Esophagus muscularis mucosa (tissue), 4 donors: ENCODE measurements around the gene MAPK9. TPM values are rescaled to one million over a fixed set of nuclear protein-coding genes. Genes with fewer than 3 reads are reported as not detected.

Experiments
- DNase-seq: peaks from one replicate; pipeline ENCODE4 v3.0.0-alpha.2; 2017; ENCODE audit errors: extremely low spot score
- H3K27ac ChIP-seq, 4 donors: fragments of 200-600 bp; sonication (generic); replicated peaks in 1 of 4; 1 replicate in 3 of 4; 2 replicates in 1 of 4; pipeline ENCODE4 v1.5.1; 2016 to 2019; ENCODE audit warnings: mild to moderate bottlenecking in 1 of 4
- H3K27me3 ChIP-seq, 4 donors: fragments of 200-600 bp; sonication (generic); one replicate each; pipeline versions ENCODE4 v1.5.1 to v1.6.0; 2016 to 2019
- H3K36me3 ChIP-seq, 4 donors: fragments of 200-600 bp; sonication (generic); one replicate each; pipeline ENCODE4 v1.5.1; 2016 to 2019
- H3K4me1 ChIP-seq, 4 donors: fragments of 200-600 bp; sonication (generic); one replicate each; pipeline ENCODE4 v1.5.1; 2016 to 2019
- H3K4me3 ChIP-seq, 4 donors: fragments of 200-600 bp; sonication (generic); 1 replicate in 2 of 4; 2 replicates in 2 of 4; pipeline ENCODE4 v1.5.1; 2016 to 2019; ENCODE audit warnings: mild to moderate bottlenecking in 4 of 4, moderate library complexity in 1 of 4
- H3K9me3 ChIP-seq, 4 donors: fragments of 200-600 bp; sonication (generic); 1 replicate in 3 of 4; 2 replicates in 1 of 4; pipeline ENCODE4 v1.5.1; 2016 to 2019
- EP300 ChIP-seq: sonication (generic); formaldehyde crosslinking; IDR thresholded peaks from one replicate; pipeline ENCODE4 v1.6.1; 2017; ENCODE audit warnings: antibody characterized with exemption
- POLR2A ChIP-seq: fragments of 450-650 bp; IDR thresholded peaks from one replicate; pipeline ENCODE4 v1.6.1; 2017; ENCODE audit warnings: antibody characterized with exemption, moderate library complexity, mild to moderate bottlenecking, low read depth
- POLR2AphosphoS5 ChIP-seq, 2 donors: sonication (generic); formaldehyde crosslinking; IDR thresholded peaks; one replicate each; pipeline ENCODE4 v1.6.1; 2017; ENCODE audit warnings: antibody characterized with exemption in 2 of 2
- WGBS: methylation state at CpG from one replicate; pipeline ENCODE4 v1.1.5; 2018; 5-methylcytosine and 5-hydroxymethylcytosine counted together
- intact Hi-C: fragments of 100-400 bp; cut with DNase I; formaldehyde crosslinking; loops from one replicate; pipeline ENCODE4 v1.15.1; 2023
- total RNA-seq, 4 donors: library from RNA; depleted of rRNA; stranded (reverse); fragments of >200 nt; gene quantifications; one replicate each; pipeline versions ENCODE4 v1.1.0 to v1.2.1, GENCODE V29; 2016
- TF ChIP-seq, protein P1 (sequence below), 3 experiments: fragments of 200-600 bp in 2 of 3; fragments of 450-650 bp in 1 of 3; sonication (generic) in 2 of 3; IDR thresholded peaks; one replicate each; pipeline ENCODE4 v1.5.1; 2017 to 2019; ENCODE audit warnings: antibody characterized with exemption in 3 of 3, mild to moderate bottlenecking in 2 of 3, moderate library complexity in 1 of 3

The MAPK9 gene
- total RNA-seq, 4 donors from 2014 or later: 36.4 to 42.3 (median 37.8) TPM

DNA sequence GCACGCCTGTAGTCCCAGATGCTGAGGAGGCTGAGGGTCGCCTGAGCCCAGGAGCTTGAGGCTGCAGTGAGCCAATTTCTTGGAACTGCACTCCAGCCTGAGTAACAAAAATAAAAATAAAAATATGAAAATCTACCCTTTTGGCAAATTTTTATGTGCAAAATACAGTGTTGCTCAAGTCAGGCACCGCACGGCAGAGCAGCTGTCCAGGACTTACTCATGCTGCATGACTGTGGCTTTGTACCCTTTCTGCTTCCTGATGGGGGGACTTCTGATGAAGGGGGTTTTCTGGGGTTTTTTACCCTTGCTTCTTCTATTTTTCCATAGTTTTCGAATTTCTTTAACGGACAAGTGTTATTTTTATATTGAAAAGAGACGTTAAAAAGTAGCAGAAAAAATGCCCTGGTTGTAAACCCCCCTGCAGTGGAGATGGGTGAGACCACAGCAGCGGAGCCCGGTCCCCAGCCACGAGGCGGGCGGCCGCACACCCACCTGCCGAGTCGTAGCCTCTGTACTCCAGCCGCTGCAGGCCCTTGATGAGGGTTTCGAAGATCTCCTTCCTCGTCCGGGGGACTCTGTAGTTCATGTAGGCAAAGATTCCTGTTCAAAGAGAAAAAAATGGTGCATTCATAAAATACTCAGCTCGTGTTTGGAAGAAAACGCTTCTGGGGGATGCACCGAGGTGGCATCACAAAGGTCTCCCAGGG, 46.3 kb upstream of the MAPK9 start:
- no peak for DNase-seq
- peaks cover under 1 to 16% (median 6%) of the 10 kb centered on the region in 4 donors for H3K4me1 ChIP-seq
- TF ChIP-seq, protein P1, sequence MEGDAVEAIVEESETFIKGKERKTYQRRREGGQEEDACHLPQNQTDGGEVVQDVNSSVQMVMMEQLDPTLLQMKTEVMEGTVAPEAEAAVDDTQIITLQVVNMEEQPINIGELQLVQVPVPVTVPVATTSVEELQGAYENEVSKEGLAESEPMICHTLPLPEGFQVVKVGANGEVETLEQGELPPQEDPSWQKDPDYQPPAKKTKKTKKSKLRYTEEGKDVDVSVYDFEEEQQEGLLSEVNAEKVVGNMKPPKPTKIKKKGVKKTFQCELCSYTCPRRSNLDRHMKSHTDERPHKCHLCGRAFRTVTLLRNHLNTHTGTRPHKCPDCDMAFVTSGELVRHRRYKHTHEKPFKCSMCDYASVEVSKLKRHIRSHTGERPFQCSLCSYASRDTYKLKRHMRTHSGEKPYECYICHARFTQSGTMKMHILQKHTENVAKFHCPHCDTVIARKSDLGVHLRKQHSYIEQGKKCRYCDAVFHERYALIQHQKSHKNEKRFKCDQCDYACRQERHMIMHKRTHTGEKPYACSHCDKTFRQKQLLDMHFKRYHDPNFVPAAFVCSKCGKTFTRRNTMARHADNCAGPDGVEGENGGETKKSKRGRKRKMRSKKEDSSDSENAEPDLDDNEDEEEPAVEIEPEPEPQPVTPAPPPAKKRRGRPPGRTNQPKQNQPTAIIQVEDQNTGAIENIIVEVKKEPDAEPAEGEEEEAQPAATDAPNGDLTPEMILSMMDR (IDR thresholded peaks at IDR 0.05): no peak
- no peak for TF ChIP-seq POLR2A
- no peak for TF ChIP-seq EP300
- no peak for TF ChIP-seq POLR2AphosphoS5 (IDR thresholded peaks at IDR 0.05)
- no peak overlapping the region for H3K4me3 ChIP-seq
- no peaks in the 10 kb centered on the region for H3K9me3 ChIP-seq
- WGBS: 94% methylated on average over 21 of the region's 22 CpGs
- intact Hi-C loops: no loop called here
- H3K27me3 ChIP-seq: no peaks in the 10 kb centered on the region
- peaks cover 27 to 52% (median 38%) of the 10 kb centered on the region in 4 donors for H3K36me3 ChIP-seq
- H3K27ac ChIP-seq: no peak overlapping the region

DNA sequence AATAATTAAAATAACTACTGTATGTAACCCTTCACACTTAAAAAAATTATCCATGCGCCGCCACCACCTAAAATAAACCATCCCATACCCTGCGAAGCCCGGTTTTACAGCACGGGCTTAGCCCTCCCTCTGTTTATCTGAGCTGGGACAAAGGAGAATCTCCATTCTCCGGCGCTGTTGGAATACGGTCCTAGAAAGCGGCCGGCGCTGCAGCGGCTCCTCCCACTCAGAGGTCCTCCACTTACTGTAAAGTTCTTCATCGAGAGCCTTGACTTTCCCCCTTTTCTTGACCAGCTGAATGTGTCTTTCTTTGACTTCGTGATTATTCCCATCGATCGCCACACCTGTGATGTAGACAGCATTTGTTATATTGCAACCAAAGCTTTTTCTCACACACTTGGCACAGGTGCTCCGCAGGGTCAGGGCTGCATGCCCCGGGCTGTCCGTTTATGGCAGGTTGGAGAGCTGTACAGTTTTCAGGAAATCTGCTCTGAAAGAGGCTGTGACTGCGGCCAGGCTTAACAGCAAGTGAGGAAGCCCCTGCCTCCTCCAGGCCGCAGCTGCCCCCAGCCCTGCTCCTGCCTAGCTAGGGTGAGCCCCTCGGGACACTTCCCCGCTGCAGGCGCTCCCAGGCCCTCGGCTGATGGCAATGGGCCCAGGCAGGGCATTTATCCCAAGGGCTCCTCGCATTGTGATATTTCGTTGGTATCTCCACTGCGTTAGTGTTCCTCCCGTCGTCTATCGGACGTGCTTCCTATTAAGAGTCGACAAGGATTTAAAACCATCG, 44.5 kb upstream of the MAPK9 start:
- Histone ChIP-seq H3K9me3 (no peaks in the 10 kb centered on the region), H3K27me3 (no peaks in the 10 kb centered on the region), H3K4me1 (peaks cover 0 to 13% (median 8%) of the 10 kb centered on the region in 4 donors), H3K4me3 (no peak overlapping the region), H3K36me3 (peaks cover 27 to 53% (median 38%) of the 10 kb centered on the region in 4 donors), H3K27ac (no peak overlapping the region)
- no peak for DNase-seq
- no peak for TF ChIP-seq POLR2AphosphoS5 (IDR thresholded peaks at IDR 0.05)
- no peak for TF ChIP-seq EP300
- TF ChIP-seq, protein P1 (IDR thresholded peaks at IDR 0.05): no peak
- intact Hi-C loops: no loop called here
- 96% methylated on average over 29 of the region's 34 CpGs for WGBS

DNA sequence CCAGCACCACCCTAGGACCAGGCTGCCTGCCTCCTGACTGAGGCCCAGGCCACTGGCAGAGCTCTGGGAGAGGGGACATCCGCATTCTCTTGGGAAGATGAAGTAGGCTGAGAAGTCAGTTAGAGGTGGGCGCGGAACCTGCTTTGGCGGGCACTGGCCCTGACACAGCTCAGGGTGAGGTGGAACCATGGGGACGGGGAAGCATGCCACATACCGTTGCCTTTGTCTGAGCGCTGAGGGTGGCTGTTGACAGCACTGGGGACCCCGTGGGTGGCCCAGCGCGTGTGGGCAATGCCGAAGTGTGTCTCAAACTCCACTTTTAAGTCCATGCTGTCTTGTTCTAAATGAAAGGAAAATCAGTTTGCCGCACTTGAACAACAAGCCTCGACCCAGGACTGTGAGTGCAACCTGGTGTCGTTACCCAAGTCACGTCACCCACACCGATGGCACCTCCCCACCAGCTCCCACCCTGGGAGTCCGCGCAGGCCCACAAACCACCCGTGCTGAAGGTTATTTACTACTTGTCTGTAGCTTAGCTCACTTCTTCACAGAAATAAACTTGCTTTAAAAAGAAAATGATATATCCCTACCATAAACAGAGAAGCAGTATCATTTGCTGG, 43.8 kb upstream of the MAPK9 start:
- no peak overlapping the region for H3K27ac ChIP-seq
- TF ChIP-seq POLR2AphosphoS5 (IDR thresholded peaks at IDR 0.05) (no peak), EP300 (no peak), POLR2A (no peak)
- TF ChIP-seq, protein P1 (IDR thresholded peaks at IDR 0.05): no peak
- 98% methylated on average over 19 of the region's 19 CpGs for WGBS
- intact Hi-C loops: no loop called here
- H3K27me3 ChIP-seq: no peaks in the 10 kb centered on the region
- no peak overlapping the region for H3K4me3 ChIP-seq
- H3K9me3 ChIP-seq: no peaks in the 10 kb centered on the region
- no peak for DNase-seq
- H3K4me1 ChIP-seq: peaks cover 0 to 17% (median 6%) of the 10 kb centered on the region in 4 donors
- peaks cover 27 to 53% (median 38%) of the 10 kb centered on the region in 4 donors for H3K36me3 ChIP-seq

DNA sequence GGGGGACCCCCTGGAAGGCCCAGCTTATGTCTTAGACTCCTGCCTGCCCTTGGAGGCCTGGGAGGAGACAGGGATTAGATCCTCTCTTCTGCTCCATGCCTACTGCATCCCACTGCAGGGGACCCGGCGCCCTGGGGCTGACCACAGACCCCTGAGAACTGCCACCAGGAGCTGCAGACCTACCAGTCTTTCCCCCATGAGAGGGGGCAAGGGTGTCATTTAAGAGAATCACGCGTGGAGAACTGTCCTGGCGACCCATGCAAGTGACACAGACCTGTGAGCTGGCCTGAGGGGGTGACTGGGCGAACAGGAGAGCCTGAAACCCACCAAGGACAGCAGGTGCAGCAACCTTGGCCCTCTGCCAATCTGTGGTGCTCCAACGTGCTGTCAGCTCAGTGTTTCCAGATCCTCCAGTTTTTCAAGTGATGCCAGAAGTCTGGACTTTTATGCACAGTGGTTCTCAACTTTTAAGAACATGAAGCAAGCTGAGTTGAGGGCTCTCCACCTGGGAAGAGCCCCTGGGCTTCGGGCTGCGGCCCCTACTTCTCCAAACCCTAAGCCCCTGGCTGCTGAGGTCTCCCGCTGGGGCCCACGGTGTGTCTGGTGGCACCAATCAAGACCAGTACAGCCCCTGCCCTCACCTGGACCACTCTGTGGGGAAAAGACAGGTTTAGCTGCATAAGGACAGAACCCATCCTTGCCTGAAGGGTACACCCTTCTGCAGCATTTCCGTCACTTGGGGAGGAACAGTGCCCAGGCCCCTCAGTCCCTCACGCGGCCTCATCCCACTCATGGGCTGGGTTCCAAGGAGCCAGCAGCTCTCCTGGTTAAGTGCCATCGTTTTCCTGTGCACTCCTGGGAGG, 43.1 kb upstream of the MAPK9 start:
- 89% methylated on average over 4 of the region's 15 CpGs for WGBS
- H3K27ac ChIP-seq: no peak overlapping the region

More for the DNA sequence above, 43.1 kb upstream of the MAPK9 start:
- no peak for TF ChIP-seq EP300
- TF ChIP-seq, protein P1 (IDR thresholded peaks at IDR 0.05): no peak
- no peak for TF ChIP-seq POLR2A
- no peak for TF ChIP-seq POLR2AphosphoS5 (IDR thresholded peaks at IDR 0.05)
- peaks cover 27 to 58% (median 38%) of the 10 kb centered on the region in 4 donors for H3K36me3 ChIP-seq
- peaks cover 0 to 24% (median 8%) of the 10 kb centered on the region in 4 donors for H3K4me1 ChIP-seq
- no peaks in the 10 kb centered on the region for H3K9me3 ChIP-seq
- intact Hi-C loops: no loop called here
- DNase-seq: no peak
- H3K4me3 ChIP-seq: no peak overlapping the region
- H3K27me3 ChIP-seq: no peaks in the 10 kb centered on the region
